OCI-LY7 (cell line): ENCODE results near the gene CNTNAP1.

Experiments used
- EZH2phosphoT487 ChIP-seq: fragments of 200-600 bp; sonication (generic); IDR thresholded peaks from 2 replicates; pipeline ENCODE4 v1.6.1; 2018; ENCODE audit warnings: low read depth, borderline replicate concordance, mild to moderate bottlenecking, mixed run types, antibody characterized with exemption, low read length, moderate library complexity, mixed read lengths
- TF ChIP-seq, protein P1 (sequence below): fragments of 200-600 bp; sonication (generic); conservative IDR thresholded peaks from 2 replicates; pipeline ENCODE4 v1.5.1; 2014; ENCODE audit warnings: mild to moderate bottlenecking, antibody characterized with exemption, low read length, moderate library complexity, mixed read lengths

DNA sequence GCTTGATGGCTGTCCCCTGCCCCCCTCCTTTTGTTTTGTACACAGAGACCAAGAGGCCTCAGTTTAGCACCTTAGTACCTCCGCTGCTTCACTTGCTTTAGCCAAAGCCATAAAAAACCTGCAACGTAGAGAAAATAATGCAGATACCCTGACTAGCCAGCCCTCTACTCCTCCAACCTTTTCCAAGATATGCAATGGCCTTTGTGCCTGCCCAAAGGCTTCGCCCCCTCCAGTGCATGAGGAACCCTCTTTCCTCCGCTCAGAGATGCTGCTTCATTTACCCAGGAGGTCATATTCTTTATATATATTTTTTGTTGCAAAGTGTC lies 17.0 kb downstream of the CNTNAP1 start:
- TF ChIP-seq, protein P1, sequence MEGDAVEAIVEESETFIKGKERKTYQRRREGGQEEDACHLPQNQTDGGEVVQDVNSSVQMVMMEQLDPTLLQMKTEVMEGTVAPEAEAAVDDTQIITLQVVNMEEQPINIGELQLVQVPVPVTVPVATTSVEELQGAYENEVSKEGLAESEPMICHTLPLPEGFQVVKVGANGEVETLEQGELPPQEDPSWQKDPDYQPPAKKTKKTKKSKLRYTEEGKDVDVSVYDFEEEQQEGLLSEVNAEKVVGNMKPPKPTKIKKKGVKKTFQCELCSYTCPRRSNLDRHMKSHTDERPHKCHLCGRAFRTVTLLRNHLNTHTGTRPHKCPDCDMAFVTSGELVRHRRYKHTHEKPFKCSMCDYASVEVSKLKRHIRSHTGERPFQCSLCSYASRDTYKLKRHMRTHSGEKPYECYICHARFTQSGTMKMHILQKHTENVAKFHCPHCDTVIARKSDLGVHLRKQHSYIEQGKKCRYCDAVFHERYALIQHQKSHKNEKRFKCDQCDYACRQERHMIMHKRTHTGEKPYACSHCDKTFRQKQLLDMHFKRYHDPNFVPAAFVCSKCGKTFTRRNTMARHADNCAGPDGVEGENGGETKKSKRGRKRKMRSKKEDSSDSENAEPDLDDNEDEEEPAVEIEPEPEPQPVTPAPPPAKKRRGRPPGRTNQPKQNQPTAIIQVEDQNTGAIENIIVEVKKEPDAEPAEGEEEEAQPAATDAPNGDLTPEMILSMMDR, result no peak
- no peak for TF ChIP-seq EZH2phosphoT487
